ENCODE measurements around the gene TIGD4.

GRCh38 chr4:152786627-152787026 is 7.1 kb upstream of the TIGD4 start:
- no peak for TF ChIP-seq POLR2A (IDR thresholded peaks at IDR 0.05; ENCODE audit: low read length)
- TF ChIP-seq GATA1 (IDR thresholded peaks at IDR 0.05; ENCODE audit: low read depth, low read length), result no peak

Measured in erythroblast (primary cell).